Muscle layer of duodenum (tissue), 2 donors: Measurements from ENCODE around the gene USP4.

Source experiments
- H3K27ac ChIP-seq: one replicate; pipeline ENCODE4 v1.7.0; 2013; ENCODE audit warnings: mild to moderate bottlenecking, low read length
- H3K27me3 ChIP-seq: one replicate; pipeline ENCODE4 v1.7.0; 2013; ENCODE audit warnings: low read depth, mild to moderate bottlenecking, control low read depth, low read length
- H3K36me3 ChIP-seq, 2 donors: one replicate each; pipeline ENCODE4 v1.7.0; 2013; ENCODE audit warnings: low read length in 2 of 2, control low read depth in 1 of 2, mild to moderate bottlenecking in 1 of 2; ENCODE audit not compliant: insufficient read depth in 2 of 2, control insufficient read depth in 1 of 2
- H3K4me1 ChIP-seq, 2 donors: one replicate each; pipeline ENCODE4 v1.7.0; 2013; ENCODE audit warnings: low read length in 2 of 2, mild to moderate bottlenecking in 2 of 2, control low read depth in 1 of 2, moderate library complexity in 1 of 2; ENCODE audit not compliant: insufficient read depth in 2 of 2, control insufficient read depth in 1 of 2
- H3K4me3 ChIP-seq, 2 donors: one replicate each; pipeline ENCODE4 v1.7.0; 2013; ENCODE audit warnings: low read length in 2 of 2, low read depth in 1 of 2, mild to moderate bottlenecking in 1 of 2
- H3K9me3 ChIP-seq, 2 donors: one replicate each; pipeline ENCODE4 v1.7.0; 2013; ENCODE audit warnings: low read length in 2 of 2, control low read depth in 1 of 2, mild to moderate bottlenecking in 1 of 2; ENCODE audit not compliant: control insufficient read depth in 1 of 2
- donor health status: healthy.

The USP4 gene

DNA sequence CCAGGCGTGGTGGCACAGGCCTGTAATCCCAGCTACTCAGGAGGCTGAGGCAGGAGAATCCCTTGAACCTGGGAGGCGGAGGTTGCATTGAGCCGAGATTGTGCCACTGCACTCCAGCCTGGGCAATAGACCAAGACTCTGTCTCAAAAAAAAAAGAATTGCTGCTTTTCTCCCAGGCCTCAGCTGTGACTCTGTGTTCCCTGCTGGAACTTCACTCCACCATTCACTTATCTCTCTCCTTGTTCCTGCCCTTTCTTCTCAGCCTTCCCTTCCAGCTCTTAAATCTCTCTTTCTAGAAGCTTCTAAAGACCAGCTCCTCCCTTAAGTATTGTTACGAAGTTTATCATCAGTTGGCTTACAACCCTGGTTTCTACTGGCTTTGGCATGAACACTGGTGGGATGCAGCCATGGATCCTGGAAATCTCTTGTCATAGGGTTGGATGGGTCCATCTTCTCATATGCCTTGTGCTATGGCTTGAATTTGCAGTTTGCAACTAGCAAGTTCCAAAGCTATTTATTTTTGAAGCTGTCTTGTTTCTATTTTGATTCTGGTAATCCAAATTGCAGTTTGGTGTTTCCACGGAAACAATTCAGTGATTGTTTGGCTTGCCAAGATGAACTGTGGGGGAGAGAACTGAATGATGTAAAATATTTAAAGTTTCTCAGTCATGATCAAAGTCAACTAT is 73.3 kb downstream of the USP4 start:
- Histone ChIP-seq H3K36me3 (no peaks in the 10 kb centered on the region), H3K4me3 (no peak overlapping the region), H3K27ac (no peak overlapping the region), H3K4me1 (peaks cover 0 to 20% of the 10 kb centered on the region in 2 donors), H3K9me3 (no peaks in the 10 kb centered on the region), H3K27me3 (no peaks in the 10 kb centered on the region)

GRCh38 chr3:49265661-49266386 is 74.0 kb downstream of the USP4 start:
- Histone ChIP-seq H3K27ac (no peak overlapping the region), H3K27me3 (no peaks in the 10 kb centered on the region), H3K4me3 (no peak overlapping the region), H3K9me3 (no peaks in the 10 kb centered on the region), H3K36me3 (no peaks in the 10 kb centered on the region), H3K4me1 (peaks cover 0 to 20% of the 10 kb centered on the region in 2 donors)

GRCh38 chr3:49263159-49263889 is 76.5 kb downstream of the USP4 start:
- Histone ChIP-seq H3K36me3 (no peaks in the 10 kb centered on the region), H3K4me3 (no peak overlapping the region), H3K27me3 (no peaks in the 10 kb centered on the region), H3K4me1 (peaks cover 0 to 20% of the 10 kb centered on the region in 2 donors), H3K9me3 (no peaks in the 10 kb centered on the region), H3K27ac (no peak overlapping the region)

DNA sequence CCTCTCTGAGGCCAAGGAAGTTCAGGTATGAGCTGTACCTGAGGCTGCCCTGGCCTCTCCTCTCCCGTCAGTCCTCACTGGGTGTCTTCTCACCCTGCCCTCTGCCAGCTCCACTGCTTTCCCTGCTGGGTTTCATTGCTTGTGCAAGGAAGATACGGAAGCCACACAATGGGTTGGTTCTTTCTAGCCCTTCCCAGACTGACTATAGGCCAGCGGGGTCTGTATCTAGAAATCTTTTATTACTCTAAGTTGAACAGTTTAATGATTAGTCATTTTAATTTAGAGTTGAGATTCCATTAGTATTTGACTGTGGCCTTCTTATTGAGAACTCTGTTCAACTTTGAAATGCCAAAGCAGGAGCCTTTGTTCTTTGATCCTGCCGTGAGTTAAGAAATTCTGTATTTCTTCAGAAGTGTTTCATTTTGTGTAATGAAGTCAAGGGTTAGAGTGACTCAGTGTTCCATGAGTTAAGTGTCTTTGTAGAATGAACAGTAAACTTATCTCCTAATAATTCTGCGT is 79.0 kb downstream of the USP4 start:
- Histone ChIP-seq H3K27ac (peak overlapping the region; percentile 54), H3K4me1 (peaks cover 0 to 15% of the 10 kb centered on the region in 2 donors), H3K9me3 (no peaks in the 10 kb centered on the region), H3K4me3 (no peak overlapping the region), H3K36me3 (no peaks in the 10 kb centered on the region), H3K27me3 (no peaks in the 10 kb centered on the region)

DNA sequence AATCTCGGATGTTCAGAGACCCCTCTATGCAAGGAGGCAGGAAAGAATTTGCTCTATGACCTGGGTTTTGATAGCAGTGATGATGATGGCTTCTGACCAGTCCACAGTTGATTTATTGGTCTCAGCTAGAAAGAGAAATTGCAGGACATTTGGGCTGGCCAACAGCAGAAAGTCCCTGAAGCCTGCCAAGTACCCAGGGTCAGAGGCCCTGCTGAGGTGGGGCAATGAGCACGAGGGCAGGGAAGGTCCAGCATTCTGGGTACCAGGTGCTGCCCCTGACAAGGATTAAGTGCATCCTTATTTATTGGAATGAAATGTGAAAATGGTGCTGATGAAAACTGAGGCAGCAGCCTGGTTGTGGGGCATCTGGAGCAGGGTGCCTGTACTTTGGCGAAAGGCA is 82.7 kb downstream of the USP4 start:
- no peak overlapping the region for H3K27ac ChIP-seq

DNA sequence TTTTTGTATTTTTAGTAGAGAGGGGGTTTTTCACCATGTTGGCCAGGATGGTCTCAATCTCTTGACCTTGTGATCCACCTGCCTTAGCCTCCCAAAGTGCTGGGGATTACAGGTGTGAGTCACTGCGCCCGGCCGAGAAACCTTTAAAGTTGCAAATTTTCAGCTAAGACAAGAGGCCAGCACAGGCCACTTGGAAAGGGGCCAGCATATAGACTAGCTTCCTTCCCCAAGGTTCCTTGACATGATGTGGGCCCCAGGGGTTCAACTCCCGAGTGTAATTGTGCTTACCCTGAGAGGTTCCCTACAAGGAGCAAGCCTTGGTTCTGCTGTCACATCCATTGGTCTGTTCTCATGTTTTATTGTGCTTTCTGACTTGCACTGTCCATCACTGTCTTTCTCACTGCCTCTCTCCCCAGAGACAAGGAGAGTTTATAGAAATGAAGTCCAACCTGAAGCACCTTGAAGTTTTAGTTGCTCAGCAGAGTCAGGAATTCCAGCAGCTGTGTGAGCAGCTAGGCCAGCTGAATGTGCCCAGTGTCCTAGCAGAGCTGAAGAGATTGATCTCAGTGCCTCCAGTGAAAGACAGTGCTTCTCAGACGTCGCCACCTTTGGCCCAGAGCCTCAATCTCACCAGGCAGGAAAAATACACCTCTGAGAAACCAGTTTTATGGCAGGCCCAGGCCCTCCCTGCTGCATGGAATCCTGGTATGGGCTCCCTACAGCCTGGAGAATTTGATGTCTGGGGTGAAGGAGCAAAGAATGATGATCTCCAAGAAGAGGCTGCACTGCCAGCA is 83.9 kb downstream of the USP4 start:
- no peaks in the 10 kb centered on the region for H3K36me3 ChIP-seq
- peaks cover 0 to 22% of the 10 kb centered on the region in 2 donors for H3K4me1 ChIP-seq
- no peak overlapping the region for H3K27ac ChIP-seq
- H3K9me3 ChIP-seq: no peaks in the 10 kb centered on the region
- H3K4me3 ChIP-seq: no peak overlapping the region
- no peaks in the 10 kb centered on the region for H3K27me3 ChIP-seq

More for the DNA sequence above, 82.7 kb downstream of the USP4 start:
- Histone ChIP-seq H3K4me3 (no peak overlapping the region), H3K27me3 (no peaks in the 10 kb centered on the region), H3K36me3 (no peaks in the 10 kb centered on the region), H3K9me3 (no peaks in the 10 kb centered on the region), H3K4me1 (peaks cover 0 to 22% of the 10 kb centered on the region in 2 donors)

GRCh38 chr3:49255112-49255511 is 84.7 kb downstream of the USP4 start:
- H3K4me1 ChIP-seq: peaks cover 0 to 22% of the 10 kb centered on the region in 2 donors
- no peaks in the 10 kb centered on the region for H3K36me3 ChIP-seq
- H3K4me3 ChIP-seq: no peak overlapping the region
- no peaks in the 10 kb centered on the region for H3K9me3 ChIP-seq
- no peak overlapping the region for H3K27ac ChIP-seq
- no peaks in the 10 kb centered on the region for H3K27me3 ChIP-seq

- Histone ChIP-seq H3K4me1 (peaks cover 0 to 35% of the 10 kb centered on the region in 2 donors), H3K36me3 (no peaks in the 10 kb centered on the region), H3K27ac (no peak overlapping the region), H3K4me3 (no peak overlapping the region), H3K9me3 (no peaks in the 10 kb centered on the region), H3K27me3 (no peaks in the 10 kb centered on the region)
Observed at GRCh38 chr3:49253512-49253911, 86.3 kb downstream of the USP4 start.

- Histone ChIP-seq H3K9me3 (no peaks in the 10 kb centered on the region), H3K4me3 (no peak overlapping the region), H3K27ac (peak overlapping the region; percentile 63)
Observed at GRCh38 chr3:49248840-49249227, 91.0 kb downstream of the USP4 start.

GRCh38 chr3:49244581-49245205 is 95.2 kb downstream of the USP4 start:
- Histone ChIP-seq H3K36me3 (no peaks in the 10 kb centered on the region), H3K27ac (no peak overlapping the region), H3K27me3 (no peaks in the 10 kb centered on the region)

More at GRCh38 chr3:49248840-49249227, 91.0 kb downstream of the USP4 start:
- H3K4me1 ChIP-seq: peaks cover 0 to 13% of the 10 kb centered on the region in 2 donors
- H3K36me3 ChIP-seq: no peaks in the 10 kb centered on the region
- no peaks in the 10 kb centered on the region for H3K27me3 ChIP-seq

More at GRCh38 chr3:49244581-49245205, 95.2 kb downstream of the USP4 start:
- Histone ChIP-seq H3K4me3 (no peak overlapping the region), H3K4me1 (peaks cover 0 to 12% of the 10 kb centered on the region in 2 donors), H3K9me3 (no peaks in the 10 kb centered on the region)
